Testis (tissue), 3 donors: ENCODE results near the gene PCDHA7. TPM values are rescaled to one million over a fixed set of nuclear protein-coding genes. Genes with fewer than 3 reads are reported as not detected.
"Not testable (repeated sequence)": the region's sequence is repeated elsewhere in the genome, so short reads cannot be mapped to it uniquely, and the experiment has no call there.

Experiments
- DNase-seq: peaks from one replicate; pipeline ENCODE4 v3.0.0-alpha.2; 2019
- H3K27ac ChIP-seq, 2 donors: fragments of 200-600 bp; sonication (generic); one replicate each; pipeline ENCODE4 v1.5.1; 2019
- H3K27me3 ChIP-seq: fragments of 200-600 bp; sonication (generic); one replicate; pipeline ENCODE4 v1.5.1; 2019
- H3K36me3 ChIP-seq: fragments of 200-600 bp; sonication (generic); one replicate; pipeline ENCODE4 v1.5.1; 2017; ENCODE audit warnings: low read depth; ENCODE audit errors: missing control alignments
- H3K4me1 ChIP-seq: fragments of 200-600 bp; sonication (generic); one replicate; pipeline ENCODE4 v1.5.1; 2019
- H3K4me3 ChIP-seq, 2 donors: fragments of 200-600 bp; sonication (generic); one replicate each; pipeline ENCODE4 v1.5.1; 2017 to 2019
- H3K9me3 ChIP-seq: fragments of 200-600 bp; sonication (generic); one replicate; pipeline ENCODE4 v1.5.1; 2017
- CTCF ChIP-seq, 3 experiments: fragments of 450-650 bp in 2 of 3; fragments of 200-600 bp in 1 of 3; sonication (generic) in 1 of 3; IDR thresholded peaks; one replicate each; pipeline ENCODE4 v1.5.1; 2016 to 2019; ENCODE audit warnings: antibody characterized with exemption in 3 of 3, mild to moderate bottlenecking in 2 of 3, moderate library complexity in 1 of 3
- POLR2A ChIP-seq: fragments of 450-650 bp; IDR thresholded peaks from one replicate; pipeline ENCODE4 v1.6.1; 2017; ENCODE audit warnings: antibody characterized with exemption, mild to moderate bottlenecking, moderate library complexity
- WGBS, 2 donors: methylation state at CpG; one replicate each; pipeline ENCODE4 v1.1.5; 2018; 5-methylcytosine and 5-hydroxymethylcytosine counted together
- intact Hi-C: fragments of 100-400 bp; cut with DNase I; formaldehyde crosslinking; loops from one replicate; pipeline ENCODE4 v1.15.1; 2023; ENCODE audit warnings: low total_unique reads
- polyA plus RNA-seq: library from polyadenylated mRNA; stranded (reverse); fragments of 350-450 nt; fragmentation: Illumina TruSeq; extraction: RNeasy Lipid Tissue Mini Kit (QIAGEN cat#74804); gene quantifications from one replicate; pipeline ENCODE4 v1.2.3, GENCODE V29; 2014; ENCODE audit warnings: low read depth, low replicate concordance; ENCODE audit not compliant: insufficient read depth
- total RNA-seq, 2 donors: library from RNA; depleted of rRNA; stranded (reverse); fragments of >200 nt; gene quantifications; one replicate each; pipeline ENCODE4 v1.2.3, GENCODE V29; 2016

Gene PCDHA7
- total and polyA plus RNA-seq, 3 donors from 2014 or later = 0.78 to 3.8 (median 2.7) TPM

- WGBS, 2 donors = 13 to 18% methylated on average over 41 to 47 of the region's 47 CpGs
- peak; percentile 72 for DNase-seq
- intact Hi-C loops = no loop called here
- Histone ChIP-seq H3K4me1 (no peaks in the 10 kb centered on the region), H3K27ac (no peak within 1 kb of the TSS), H3K9me3 (no peaks in the 10 kb centered on the region), H3K4me3 (peak within 1 kb of the TSS in 1 of 2 donors; percentile 9), H3K36me3 (no peaks in the 10 kb centered on the region), H3K27me3 (no peaks in the 10 kb centered on the region)
- peak in 2 of 3 experiments; percentile 26 to 39 for TF ChIP-seq CTCF (IDR thresholded peaks at IDR 0.05)
- TF ChIP-seq POLR2A = no peak
Observed at GRCh38 chr5:140840978-140841962, 7.2 kb downstream of the PCDHA7 start, which contains the start of gene PCDHA8. PCDHA8 (plus strand) TSS chr5:140841187; CDS start chr5:140841322, 135 bp downstream.

GRCh38 chr5:140842798-140843733, 9.0 kb downstream of the PCDHA7 start:
- DNase-seq = no peak
- Histone ChIP-seq H3K4me3 (no peak overlapping the region), H3K4me1 (no peaks in the 10 kb centered on the region), H3K36me3 (no peaks in the 10 kb centered on the region), H3K9me3 (no peaks in the 10 kb centered on the region), H3K27me3 (no peaks in the 10 kb centered on the region), H3K27ac (no peak overlapping the region)
- WGBS, 2 donors = 24 to 33% methylated on average over 56 to 74 of the region's 87 CpGs
- intact Hi-C loops = no loop called here
- TF ChIP-seq POLR2A (no peak), CTCF (IDR thresholded peaks at IDR 0.05) (no peak)

- DNase-seq, H3K27ac ChIP-seq, H3K4me3 ChIP-seq, H3K4me1 ChIP-seq, H3K9me3 ChIP-seq, H3K27me3 ChIP-seq, intact Hi-C loops, H3K36me3 ChIP-seq: not testable (repeated sequence)
- 11 to 17% methylated on average over 11 to 36 of the region's 48 CpGs for WGBS, 2 donors
Observed at GRCh38 chr5:140848139-140849102, 14.4 kb downstream of the PCDHA7 start, which contains the start of gene PCDHA9. PCDHA9 (plus strand) TSS chr5:140848382; CDS start chr5:140848496, 114 bp downstream.

GRCh38 chr5:140849831-140850634, 16.0 kb downstream of the PCDHA7 start:
- H3K9me3 ChIP-seq, H3K27me3 ChIP-seq, H3K36me3 ChIP-seq, H3K27ac ChIP-seq, H3K4me1 ChIP-seq, intact Hi-C loops, DNase-seq: not testable (repeated sequence)
- H3K4me3 ChIP-seq = peak overlapping the region in 1 of 2 donors; percentile 32
- 16 to 38% methylated on average over 18 to 76 of the region's 101 CpGs for WGBS, 2 donors
